K562 (cell line): ENCODE results near the gene ATP7B. TPM values are rescaled to one million over a fixed set of nuclear protein-coding genes. Genes with fewer than 3 reads are reported as not detected.
A peak's percentile ranks its signal among the peaks of the same experiment; 100 is the strongest.

Experiments used
- ARID2 ChIP-seq: fragments of 450-650 bp; IDR thresholded peaks from 2 replicates; pipeline ENCODE4 v1.6.1; 2017; ENCODE audit warnings: antibody characterized with exemption, mild to moderate bottlenecking
- CXXC5 ChIP-seq: fragments of 250-450 bp; sonication (Bioruptor Pico); IDR thresholded peaks from 2 replicates; pipeline ENCODE4 v1.8.0; 2022; ENCODE audit warnings: inconsistent platforms, mild to moderate bottlenecking, moderate library complexity
- FOS ChIP-seq: IDR thresholded peaks from 3 replicates; pipeline ENCODE4 v1.6.1; 2011; ENCODE audit not compliant: insufficient read length; ENCODE audit errors: extremely low read depth
- MNT ChIP-seq, 2 experiments: fragments of 450-650 bp; conservative IDR thresholded peaks; 2 replicates each; pipeline ENCODE4 v1.6.1; 2017; ENCODE audit warnings: mild to moderate bottlenecking in 2 of 2, moderate library complexity in 2 of 2
- MYBL2 ChIP-seq, 2 experiments: fragments of 450-650 bp in 1 of 2; sonication (generic) in 1 of 2; formaldehyde crosslinking in 1 of 2; IDR thresholded peaks; 2 replicates each; pipeline versions ENCODE4 v1.6.1 to v1.8.1; 2017 to 2022; ENCODE audit warnings: borderline replicate concordance in 1 of 2, inconsistent platforms in 1 of 2, low read depth in 1 of 2, mild to moderate bottlenecking in 1 of 2, missing genetic modification reagents in 1 of 2, moderate library complexity in 1 of 2
- NCOA4 ChIP-seq: fragments of 450-650 bp; IDR thresholded peaks from 2 replicates; pipeline ENCODE4 v1.6.1; 2018; ENCODE audit warnings: mild to moderate bottlenecking; ENCODE audit not compliant: partially characterized antibody
- NFE2L1 ChIP-seq: fragments of 450-650 bp; IDR thresholded peaks from 2 replicates; pipeline ENCODE4 v1.6.1; 2016; ENCODE audit warnings: missing genetic modification characterization, low read depth, mild to moderate bottlenecking, missing compliant biosample characterization, moderate library complexity, borderline replicate concordance
- NR0B1 ChIP-seq: fragments of 450-650 bp; IDR thresholded peaks from one replicate; pipeline ENCODE4 v1.6.1; 2018; ENCODE audit warnings: mild to moderate bottlenecking, moderate library complexity; ENCODE audit not compliant: partially characterized antibody
- RNF219 ChIP-seq: fragments of 250-450 bp; sonication (Bioruptor Pico); IDR thresholded peaks from 2 replicates; pipeline ENCODE4 v1.5.0; 2022; ENCODE audit warnings: mild to moderate bottlenecking
- SAFB2 ChIP-seq: fragments of 200-400 bp; formaldehyde crosslinking; IDR thresholded peaks from 2 replicates; pipeline ENCODE4 v1.6.1; 2018; ENCODE audit warnings: borderline replicate concordance, low read length, low read depth, moderate library complexity; ENCODE audit not compliant: severe bottlenecking
- SMAD4 ChIP-seq: fragments of 250-450 bp; sonication (Bioruptor Pico); conservative IDR thresholded peaks from 2 replicates; pipeline ENCODE4 v1.8.0; 2021; ENCODE audit warnings: inconsistent platforms, mild to moderate bottlenecking, moderate library complexity
- SNIP1 ChIP-seq: fragments of 450-650 bp; IDR thresholded peaks from 2 replicates; pipeline ENCODE4 v1.7.1; 2017; ENCODE audit warnings: low read depth, mild to moderate bottlenecking
- TCF3 ChIP-seq: sonication (generic); formaldehyde crosslinking; IDR thresholded peaks from 2 replicates; pipeline ENCODE4 v1.4.0; 2020; ENCODE audit warnings: mild to moderate bottlenecking, missing genetic modification reagents
- TFAP4 ChIP-seq: sonication (generic); formaldehyde crosslinking; IDR thresholded peaks from 2 replicates; pipeline ENCODE4 v1.8.0; 2022; ENCODE audit warnings: missing genetic modification reagents, mild to moderate bottlenecking, moderate library complexity, borderline replicate concordance
- THRAP3 ChIP-seq: fragments of 450-650 bp; IDR thresholded peaks from 2 replicates; pipeline ENCODE4 v1.6.1; 2016; ENCODE audit warnings: mild to moderate bottlenecking, inconsistent platforms, borderline replicate concordance
- ZFX ChIP-seq: sonication (generic); formaldehyde crosslinking; IDR thresholded peaks from 2 replicates; pipeline ENCODE4 v1.8.0; 2022; ENCODE audit warnings: mild to moderate bottlenecking, missing genetic modification reagents, moderate library complexity
- ZNF512 ChIP-seq: IDR thresholded peaks from 2 replicates; pipeline ENCODE4 v1.6.1; 2016; ENCODE audit warnings: missing genetic modification characterization, missing compliant biosample characterization
- ZNF778 ChIP-seq: fragments of 450-650 bp; formaldehyde crosslinking; IDR thresholded peaks from 2 replicates; pipeline ENCODE4 v1.4.0; 2020; ENCODE audit warnings: mild to moderate bottlenecking, moderate library complexity
- polyA plus RNA-seq, 8 experiments: library from polyadenylated mRNA; depleted of rRNA in 4 of 8; stranded (reverse) in 5 of 8; unstranded in 3 of 8; fragments of >200 nt; fragmentation: Nextera tagmentation in 2 of 8; fragmentation: Illumina TruSeq in 1 of 8; extraction: Ambion mirVana in 2 of 8; extraction: Trizol in 1 of 8; gene quantifications; 2 replicates each; pipeline versions ENCODE4 v1.2.1 to v1.2.3, GENCODE V29; 2011 to 2014; ENCODE audit warnings: inconsistent platforms in 1 of 8, missing spikeins in 1 of 8
- total RNA-seq, 7 experiments: library from RNA; depleted of rRNA in 6 of 7; stranded (reverse); fragments of >200 nt in 6 of 7; fragmentation: Illumina TruSeq in 2 of 7; extraction: Trizol in 2 of 7; gene quantifications; 2 replicates each; pipeline versions ENCODE4 v1.2.1 to v1.2.3, GENCODE V29; 2011 to 2021; ENCODE audit warnings: low replicate concordance in 1 of 7

The ATP7B gene
- total and polyA plus RNA-seq, 9 of the 15 experiments (the other 6 are each of a cell fraction or from before 2014, with no cell fraction given) = 1.1 to 20.4 (median 8.5) TPM

- no peak for TF ChIP-seq ZNF512 (tag)
- TF ChIP-seq THRAP3 = no peak
- no peak for TF ChIP-seq ZFX (CRISPR knock-in tag)
- TF ChIP-seq SAFB2 = no peak
- peak; percentile 88 for TF ChIP-seq TFAP4 (CRISPR knock-in tag)
- TF ChIP-seq RNF219 (CRISPR knock-in tag) = no peak
- TF ChIP-seq NCOA4 = no peak
- TF ChIP-seq SNIP1 = no peak
- TF ChIP-seq NR0B1 = no peak
- peak; percentile 63 to 82 for TF ChIP-seq MNT (conservative IDR thresholded peaks at IDR 0.05)
- no peak for TF ChIP-seq MYBL2 (IDR thresholded peaks at IDR 0.05; ENCODE audit: low read depth)
- TF ChIP-seq MYBL2 (CRISPR knock-in tag; IDR thresholded peaks at IDR 0.05; ENCODE audit: borderline replicate concordance) = no peak
- no peak for TF ChIP-seq FOS
- peak; percentile 63 for TF ChIP-seq TCF3
- no peak for TF ChIP-seq SMAD4
- TF ChIP-seq ARID2 = no peak
- no peak for TF ChIP-seq NFE2L1 (tag)
- 0 out of 2 replicates have a peak, but pooled peaks have one; percentile 34 for TF ChIP-seq CXXC5
- no peak for TF ChIP-seq ZNF778 (CRISPR knock-in tag)
These were observed 53.7 kb downstream of the ATP7B start (continued) for GRCh38 chr13:51957377-51958216.
